Measurements from ENCODE around the gene TBPL2. TPM values are rescaled to one million over a fixed set of nuclear protein-coding genes. Genes with fewer than 3 reads are reported as not detected.
"Not testable (repeated sequence)": the region's sequence is repeated elsewhere in the genome, so short reads cannot be mapped to it uniquely, and the experiment has no call there.

Gene TBPL2
- not detected in 2 replicates for total RNA-seq

DNA sequence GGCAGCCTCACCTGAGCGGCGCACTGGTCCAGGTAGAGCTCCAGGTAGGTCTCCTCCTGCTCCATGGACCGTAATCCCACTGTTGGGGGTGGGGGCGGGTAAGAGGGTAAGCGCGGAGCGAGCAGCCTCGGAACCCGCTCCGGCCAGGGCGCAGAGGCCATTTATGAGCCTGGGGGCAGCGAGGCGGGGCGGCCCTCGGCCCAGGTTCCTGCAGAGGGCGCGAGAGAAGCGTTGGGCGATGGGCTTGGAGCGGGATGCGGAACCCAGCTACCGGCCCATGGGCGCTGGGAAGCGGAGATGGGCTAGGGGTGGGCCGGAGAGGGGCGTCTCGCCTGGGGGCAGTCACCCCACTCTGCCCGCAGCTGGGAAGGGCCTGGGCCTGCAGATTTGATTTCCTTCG is at the start of gene TBPL2:
TBPL2 (minus strand) TSS at position 232 of the 400 bp plus-strand sequence; CDS start at position 65, 167 bp downstream.
- intact Hi-C loops (cut with micrococcal nuclease), result no loop called here

DNA sequence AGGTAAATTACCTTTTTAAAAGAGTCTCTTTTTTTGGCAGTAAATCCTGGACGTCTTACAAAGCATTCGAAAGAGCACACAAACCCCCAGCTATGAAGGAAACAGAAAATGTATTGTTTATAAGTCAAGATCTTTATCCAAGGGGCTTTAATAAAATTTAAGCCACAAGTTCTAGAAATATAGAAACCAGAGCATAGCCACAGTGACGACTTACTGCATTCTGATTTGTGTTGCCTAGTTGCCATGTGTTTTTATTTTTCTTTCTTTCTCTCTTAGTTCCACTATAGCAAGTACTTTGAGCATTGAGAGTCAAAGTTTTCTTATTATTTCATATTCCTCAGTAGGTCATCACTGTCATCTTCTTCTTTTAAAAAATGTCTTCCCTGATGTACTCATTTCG is 47.8 kb upstream of the TBPL2 start:
- intact Hi-C loops (cut with micrococcal nuclease), result no loop called here

DNA sequence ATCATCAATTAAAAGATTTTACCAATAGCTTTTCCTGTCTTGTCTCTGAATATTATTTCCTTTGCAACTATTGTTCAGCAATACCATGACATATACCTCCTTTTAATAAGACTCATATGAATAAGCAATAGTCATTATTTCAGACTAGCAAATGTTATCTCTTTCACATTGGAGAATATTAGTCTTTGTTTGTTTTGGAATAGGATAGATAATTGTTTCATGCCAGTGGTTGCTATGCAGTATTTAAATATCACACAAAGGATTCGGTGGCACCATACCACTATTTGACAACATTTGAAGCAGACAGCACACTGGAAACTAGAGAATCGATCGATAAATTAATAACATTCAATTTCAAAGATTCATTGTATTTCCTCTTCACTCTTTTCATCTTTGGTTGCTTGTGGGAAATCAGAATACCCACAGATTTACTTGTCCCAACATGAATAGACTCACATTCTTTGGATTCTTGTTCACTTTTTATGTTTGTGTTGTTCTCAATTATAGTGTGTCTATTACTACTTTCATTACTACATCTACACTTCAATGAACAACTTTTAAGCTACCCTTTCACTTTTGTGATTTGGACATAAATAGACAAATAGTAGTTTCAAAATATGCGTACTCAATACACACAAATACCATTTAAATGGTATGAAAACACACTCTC is 42.7 kb upstream of the TBPL2 start:
- intact Hi-C loops (cut with micrococcal nuclease), result no loop called here

DNA sequence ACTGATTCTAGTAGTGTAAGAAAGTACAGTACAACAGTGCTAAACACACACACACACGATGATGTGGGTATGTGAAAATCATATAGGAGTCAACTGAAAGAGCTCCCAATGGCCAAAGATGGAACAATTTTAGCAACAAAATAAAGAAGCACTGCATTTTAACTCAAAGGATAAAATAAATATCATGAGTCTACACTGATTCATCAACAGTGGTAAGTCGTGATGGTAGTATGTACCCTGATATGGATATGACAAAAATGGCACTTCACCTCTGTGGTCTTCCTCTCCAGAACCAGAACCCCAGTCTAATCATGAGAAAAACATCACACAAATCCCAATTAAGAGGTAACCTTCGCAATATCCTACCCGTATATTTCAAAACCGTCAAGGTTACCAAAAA is 41.4 kb upstream of the TBPL2 start:
- intact Hi-C loops (cut with micrococcal nuclease), result no loop called here

DNA sequence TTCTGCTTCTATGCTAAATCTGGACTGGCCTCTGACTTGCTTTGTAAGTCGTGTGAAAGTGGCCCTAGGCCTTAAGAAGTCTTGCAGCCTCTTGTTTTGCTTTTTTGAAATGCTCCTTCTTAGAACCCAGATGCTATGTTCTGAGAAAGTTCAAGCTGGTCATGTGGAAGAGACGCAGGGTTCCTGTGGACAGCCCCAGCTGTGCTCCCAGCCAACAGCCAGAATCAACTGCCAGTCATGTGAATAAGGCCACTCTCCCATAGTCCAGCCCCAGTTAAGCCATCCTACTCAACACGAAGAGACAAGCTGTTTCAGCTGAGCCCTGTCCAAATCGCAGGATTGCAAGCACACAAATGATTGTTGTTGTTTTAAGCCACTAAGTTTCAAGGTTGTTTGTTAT is 37.3 kb upstream of the TBPL2 start:
- intact Hi-C loops (cut with micrococcal nuclease), result no loop called here

DNA sequence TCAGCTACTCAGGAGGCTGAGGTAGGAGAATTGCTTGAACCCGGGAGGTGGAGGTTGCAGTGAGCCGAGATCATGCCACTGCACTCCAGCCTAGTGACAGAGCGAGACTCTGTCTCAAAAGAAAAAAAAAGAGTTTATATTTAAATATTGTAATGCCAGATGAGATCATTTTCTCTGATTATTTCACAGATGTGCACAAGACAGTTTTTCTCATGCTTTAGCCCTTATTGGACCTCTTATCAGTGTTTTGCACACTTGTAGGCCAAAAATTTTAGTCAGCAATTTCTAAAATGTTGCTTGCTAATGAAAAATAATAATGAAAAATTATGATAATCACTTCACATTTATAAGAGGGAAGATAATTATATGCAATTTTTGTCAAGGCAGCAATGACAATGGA is 36.0 kb upstream of the TBPL2 start:
- intact Hi-C loops (cut with micrococcal nuclease), result not testable (repeated sequence)

DNA sequence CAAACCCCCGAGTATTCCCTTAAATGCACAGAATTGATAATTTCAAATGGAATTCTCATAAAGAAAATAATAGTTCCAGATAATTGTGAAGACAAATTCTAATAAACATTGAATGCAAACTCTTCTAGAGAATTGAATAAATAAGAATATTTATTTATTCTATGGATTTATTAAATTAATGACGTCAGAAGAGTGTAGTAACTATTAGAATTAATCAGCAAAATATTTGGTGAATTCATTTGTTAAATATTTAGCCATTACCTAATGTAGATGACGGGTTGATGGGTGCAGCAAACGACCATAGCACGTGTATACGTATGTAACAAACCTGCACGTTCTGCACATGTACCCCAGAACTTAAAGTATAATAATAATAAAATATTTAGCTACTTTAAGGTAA is 33.4 kb upstream of the TBPL2 start:
- intact Hi-C loops (cut with micrococcal nuclease), result no loop called here

DNA sequence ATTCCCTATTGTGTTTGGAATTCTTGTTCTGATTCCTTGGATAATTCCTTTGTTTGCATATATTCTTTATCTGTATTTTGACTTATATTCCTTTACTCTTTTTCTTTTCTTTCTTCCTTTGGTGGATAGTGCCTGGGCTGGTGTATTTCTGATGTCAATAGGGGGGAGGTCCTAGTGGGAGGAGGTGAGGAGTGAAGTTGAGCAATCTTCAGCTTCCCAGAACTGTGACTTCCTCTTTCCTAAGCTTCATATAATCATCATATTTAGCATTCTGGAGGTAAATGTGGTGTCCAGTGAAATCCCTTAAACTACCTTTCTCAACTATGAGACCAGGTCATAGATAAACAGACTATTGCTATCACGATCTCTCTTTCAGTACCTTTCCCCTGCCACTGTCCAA is 29.6 kb upstream of the TBPL2 start:
- intact Hi-C loops (cut with micrococcal nuclease), result no loop called here

DNA sequence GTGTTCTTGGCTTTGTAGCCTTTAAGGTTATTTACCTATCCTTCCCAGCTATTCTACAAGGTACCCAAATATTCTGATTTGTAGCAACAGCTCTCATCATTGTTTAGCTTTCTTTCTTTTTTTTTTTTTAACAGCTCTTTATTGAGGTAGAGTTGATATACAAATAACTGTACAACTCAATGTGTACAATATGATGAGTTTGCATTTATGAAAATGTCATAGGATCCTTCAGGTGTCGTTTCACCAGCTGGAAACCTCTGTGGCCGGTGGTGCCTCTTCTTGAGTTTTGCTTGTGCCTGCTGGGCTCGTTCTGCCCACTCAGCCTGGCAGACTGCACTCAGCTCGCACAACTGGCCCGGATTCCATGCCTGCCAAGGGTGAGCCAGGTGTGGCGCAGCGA is 26.9 kb upstream of the TBPL2 start:
- intact Hi-C loops (cut with micrococcal nuclease), result no loop called here

DNA sequence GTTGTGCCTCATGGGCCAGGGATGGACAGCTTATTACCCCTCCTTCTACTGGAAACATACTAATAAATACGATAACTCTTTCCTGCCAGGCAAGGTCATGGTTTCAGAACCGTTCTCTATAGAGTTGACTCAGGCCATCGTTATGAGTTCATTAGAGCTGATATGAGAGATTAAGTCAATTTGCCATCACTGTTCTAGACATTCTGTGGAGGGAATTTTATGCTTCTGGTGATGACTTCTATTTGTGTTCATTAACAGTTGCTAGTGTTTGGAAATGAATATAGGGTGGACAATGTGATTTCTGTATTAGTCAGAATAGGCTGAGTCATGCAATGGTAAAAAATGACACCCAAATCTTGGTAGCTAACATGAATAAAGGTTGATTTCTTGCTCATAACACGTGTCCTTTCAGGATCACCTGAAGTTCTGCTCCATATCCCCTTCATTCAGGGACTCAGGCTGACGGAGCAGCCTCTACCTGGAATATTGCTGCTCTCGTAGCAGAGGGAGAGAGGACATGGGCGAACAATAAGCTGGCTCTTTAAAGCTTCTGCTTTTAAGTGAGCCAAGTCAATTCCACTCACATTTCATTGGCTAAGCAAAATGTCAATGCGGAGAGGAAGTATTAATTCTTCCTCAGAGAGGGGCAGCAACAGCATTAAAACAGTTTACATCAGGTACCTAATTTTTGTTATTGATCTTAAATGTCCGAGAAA is 18.5 kb upstream of the TBPL2 start:
- intact Hi-C loops (cut with micrococcal nuclease), result no loop called here

DNA sequence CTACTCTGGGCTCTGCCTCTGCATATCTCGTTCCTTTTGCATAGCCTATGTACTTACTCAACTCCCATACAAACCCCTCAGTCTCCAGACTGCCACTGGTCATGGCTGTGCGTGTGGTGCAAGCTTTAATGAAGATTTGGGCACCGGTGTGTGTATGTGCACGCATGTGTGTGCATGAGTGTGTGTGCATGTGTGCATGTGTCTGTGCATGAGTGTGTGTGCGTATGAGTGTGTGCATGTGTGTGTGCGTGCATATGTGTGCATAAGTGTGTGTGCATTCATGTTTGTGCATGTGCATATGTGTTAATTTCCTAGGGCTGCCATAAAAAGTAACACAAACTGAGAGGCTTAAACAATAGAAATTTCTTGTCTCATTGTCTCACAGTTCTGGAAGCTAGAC is 17.1 kb upstream of the TBPL2 start:
- intact Hi-C loops (cut with micrococcal nuclease), result no loop called here

DNA sequence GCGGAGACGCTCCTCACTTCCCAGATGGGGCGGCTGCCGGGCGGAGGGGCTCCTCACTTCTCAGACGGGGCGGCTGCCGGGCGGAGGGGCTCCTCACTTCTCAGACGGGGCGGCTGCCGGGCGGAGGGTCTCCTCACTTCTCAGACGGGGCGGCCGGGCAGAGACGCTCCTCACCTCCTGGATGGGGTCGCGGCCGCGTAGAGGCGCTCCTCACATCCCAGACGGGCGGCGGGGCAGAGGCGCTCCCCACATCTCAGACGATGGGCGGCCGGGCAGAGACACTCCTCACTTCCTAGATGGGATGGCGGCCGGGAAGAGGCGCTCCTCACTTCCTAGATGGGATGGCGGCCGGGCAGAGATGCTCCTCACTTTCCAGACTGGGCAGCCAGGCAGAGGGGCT is 16.0 kb upstream of the TBPL2 start:
- intact Hi-C loops (cut with micrococcal nuclease), result not testable (repeated sequence)

DNA sequence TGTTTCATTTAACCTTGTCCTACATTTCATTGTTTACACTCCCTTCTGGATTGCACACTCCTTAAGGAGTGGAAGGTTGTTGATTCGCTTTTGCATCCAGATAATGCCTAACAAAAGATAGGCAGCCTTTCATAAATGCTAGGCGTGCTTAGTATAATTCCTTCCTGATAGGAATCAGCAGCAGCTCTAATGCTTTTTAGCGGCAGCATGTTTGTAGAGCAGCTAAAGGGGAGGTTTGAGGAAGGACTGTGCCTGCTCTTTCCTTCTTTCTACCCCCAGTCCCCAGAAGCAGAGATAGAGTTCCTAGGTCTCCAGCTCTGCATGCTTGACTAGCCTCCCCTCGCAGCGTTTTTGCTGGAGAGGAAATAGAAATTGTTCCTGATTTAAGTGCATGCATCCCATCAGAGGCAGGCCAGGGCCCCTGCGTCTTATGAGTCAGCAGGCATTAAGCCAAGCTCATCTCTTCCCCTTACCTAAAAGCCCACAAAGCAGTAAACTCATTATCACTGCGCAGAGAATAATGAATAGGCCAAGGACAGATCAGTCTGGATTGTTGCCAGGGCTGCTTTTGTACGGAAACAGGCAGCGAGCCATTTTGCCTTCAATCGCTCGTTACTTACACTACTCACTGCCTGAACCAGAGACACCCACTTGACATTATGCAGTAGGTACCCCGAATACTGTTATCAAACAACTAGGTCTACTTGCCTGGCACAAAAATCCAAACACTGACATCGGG is 14.0 kb upstream of the TBPL2 start:
- intact Hi-C loops (cut with micrococcal nuclease), result no loop called here

DNA sequence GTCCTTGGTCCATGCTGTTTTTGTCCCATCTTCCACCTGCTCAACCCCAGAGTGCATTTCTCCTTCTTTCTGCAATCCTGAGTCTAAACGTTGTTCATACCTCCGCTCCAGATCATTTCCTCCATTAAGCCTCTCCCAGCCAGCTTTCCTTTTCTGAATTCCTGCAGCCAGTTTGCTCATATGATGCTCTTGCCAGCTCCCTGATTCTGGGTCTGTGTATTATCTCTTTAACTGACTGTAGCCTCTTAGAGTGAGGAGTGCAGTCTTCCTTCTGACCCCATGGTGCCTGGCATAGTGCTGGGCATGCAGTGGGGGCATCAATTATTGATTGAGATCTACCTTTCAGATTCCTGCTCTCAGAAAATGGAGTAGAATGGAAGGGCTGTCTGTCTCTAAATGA is 11.5 kb upstream of the TBPL2 start:
- intact Hi-C loops (cut with micrococcal nuclease), result no loop called here

DNA sequence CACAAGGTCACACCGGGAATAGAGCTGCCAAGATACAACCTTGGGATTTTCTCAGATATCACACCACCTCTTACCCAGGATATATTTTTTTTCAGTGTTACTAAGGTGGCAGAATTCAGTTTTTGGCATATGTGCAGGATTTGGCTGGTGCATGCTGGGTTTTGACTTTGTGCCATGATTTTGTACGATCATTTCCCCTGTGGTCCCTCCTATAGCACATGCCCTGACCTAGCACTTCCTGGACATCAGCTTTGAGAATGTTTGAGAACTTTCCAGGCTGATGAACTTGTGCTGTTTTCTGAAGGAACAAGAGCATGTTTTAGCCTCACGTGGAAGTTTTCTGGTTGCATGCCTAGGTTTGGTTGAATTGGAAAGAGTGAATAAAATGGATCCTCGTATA is 11.0 kb upstream of the TBPL2 start:
- intact Hi-C loops (cut with micrococcal nuclease), result no loop called here

DNA sequence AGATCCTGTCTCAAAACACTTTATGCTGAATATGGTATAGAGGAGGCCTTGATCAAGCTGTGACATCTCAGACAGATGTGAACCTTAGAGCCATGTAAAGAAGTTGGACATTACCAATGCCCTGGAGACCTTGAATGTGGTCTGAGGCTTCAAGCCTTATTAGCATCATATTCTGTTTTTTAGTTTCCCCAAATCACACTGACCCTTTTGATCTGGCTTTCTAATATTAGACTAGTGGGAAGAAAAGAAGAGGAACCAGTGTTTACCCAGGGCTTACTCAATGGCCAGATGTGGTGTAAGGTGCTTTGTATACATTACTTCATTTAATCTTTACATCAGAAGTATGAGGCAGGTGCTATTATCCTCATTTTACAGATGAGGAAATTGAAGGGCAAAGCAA is 10.6 kb upstream of the TBPL2 start:
- intact Hi-C loops (cut with micrococcal nuclease), result no loop called here

DNA sequence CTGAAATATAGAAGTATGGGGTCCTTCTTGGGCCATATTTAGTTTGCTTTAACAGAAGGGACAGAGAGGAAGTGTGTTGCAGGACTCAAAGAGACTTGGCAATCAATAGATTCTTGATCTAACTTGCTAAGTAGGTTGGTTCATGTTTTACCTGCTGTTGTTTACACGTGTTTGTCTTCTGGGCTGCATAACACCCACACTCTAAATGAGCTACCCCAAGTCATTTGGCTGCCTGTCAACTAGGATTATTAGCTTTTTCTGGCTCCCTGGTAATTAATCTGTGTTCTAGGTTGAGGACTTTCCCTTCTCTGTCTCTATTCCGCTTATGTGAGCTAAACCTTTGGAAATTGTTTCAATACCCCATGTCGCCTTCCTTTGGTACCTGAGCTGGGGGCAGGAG is 10.1 kb upstream of the TBPL2 start:
- intact Hi-C loops (cut with micrococcal nuclease), result no loop called here

DNA sequence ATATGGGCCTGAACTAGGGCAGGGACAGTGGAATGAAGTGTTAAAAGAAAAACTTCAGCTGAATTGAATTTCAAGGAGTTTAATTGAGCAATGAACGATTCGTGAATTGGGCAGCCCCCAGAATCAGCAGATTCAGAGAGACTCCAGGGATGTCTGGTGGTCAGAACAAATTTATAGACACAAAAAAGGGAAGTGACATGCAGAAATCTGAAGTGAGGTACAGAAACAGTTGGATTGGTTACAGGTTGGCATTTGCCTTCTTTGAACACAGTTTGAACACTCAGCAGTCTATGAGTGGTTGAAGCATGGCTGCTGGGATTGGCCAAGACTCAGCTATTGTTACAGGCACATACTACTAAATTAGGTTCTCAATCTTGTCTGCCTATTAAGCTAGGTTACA is 9.7 kb upstream of the TBPL2 start:
- intact Hi-C loops (cut with micrococcal nuclease), result no loop called here

DNA sequence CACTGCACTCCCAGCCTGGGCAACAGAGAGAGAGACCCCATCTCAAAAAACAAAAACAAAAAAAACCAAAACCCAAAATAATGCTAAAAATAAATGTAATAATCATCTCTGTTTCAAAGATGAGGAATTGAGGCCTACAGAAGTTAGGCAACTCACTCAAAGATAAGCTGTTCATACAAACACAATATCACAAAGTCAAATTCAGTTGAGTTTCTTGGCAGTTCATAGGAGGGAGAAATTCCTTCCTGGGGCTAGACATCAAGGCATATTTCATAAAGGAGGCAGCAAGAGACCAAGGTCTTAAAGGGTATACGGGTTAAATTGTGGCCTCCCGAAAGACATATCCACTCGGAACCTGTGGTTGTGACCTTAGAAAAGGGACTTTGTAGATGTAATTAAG is 8.7 kb upstream of the TBPL2 start:
- intact Hi-C loops (cut with micrococcal nuclease), result no loop called here

DNA sequence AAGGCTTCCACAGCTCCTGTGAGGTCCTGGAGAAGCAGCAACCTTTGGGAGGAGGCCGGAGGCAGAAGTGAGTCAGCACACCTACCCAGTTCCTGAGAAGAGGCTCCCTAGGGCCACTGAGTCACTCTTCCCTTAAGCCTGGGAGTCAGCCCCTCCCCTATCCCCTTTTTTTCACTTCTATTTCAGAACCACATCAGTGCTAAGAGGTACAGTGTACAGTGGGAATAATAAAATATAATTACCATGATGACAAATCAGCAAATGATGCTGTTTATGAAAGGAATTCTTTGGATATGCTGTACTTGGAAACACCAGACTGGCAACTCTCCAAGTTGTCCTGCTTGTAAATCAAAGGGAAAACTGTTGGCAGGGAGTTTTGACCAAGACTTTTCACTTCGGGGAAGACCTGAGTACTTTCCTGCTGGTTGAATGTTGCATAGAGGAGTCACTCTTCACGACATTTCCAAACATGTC is 7.8 kb upstream of the TBPL2 start:
- intact Hi-C loops (cut with micrococcal nuclease), result no loop called here

DNA sequence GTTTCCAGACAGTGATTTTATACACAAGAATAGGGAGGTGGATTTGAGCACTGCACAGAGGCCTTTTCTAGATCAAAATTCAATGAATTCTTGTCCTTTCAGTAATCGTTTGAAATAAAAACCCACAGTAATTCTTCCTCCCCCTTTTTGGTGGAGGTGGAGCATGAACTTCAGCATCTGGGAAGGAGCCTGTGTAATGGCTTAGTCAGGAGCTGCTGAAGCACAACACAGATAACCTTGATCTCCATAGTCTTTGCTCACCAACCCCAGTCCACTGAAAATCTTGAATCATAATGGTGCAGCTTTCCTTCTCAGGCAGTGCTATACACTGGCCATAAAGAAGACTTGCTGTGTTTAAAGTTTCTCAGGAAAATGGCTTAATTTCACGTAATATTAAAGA is 6.4 kb upstream of the TBPL2 start:
- intact Hi-C loops (cut with micrococcal nuclease), result loop anchor here (2.0 kb wide), 1 partner anchor 1028 kb away; no protein-coding TSS in a partner anchor

DNA sequence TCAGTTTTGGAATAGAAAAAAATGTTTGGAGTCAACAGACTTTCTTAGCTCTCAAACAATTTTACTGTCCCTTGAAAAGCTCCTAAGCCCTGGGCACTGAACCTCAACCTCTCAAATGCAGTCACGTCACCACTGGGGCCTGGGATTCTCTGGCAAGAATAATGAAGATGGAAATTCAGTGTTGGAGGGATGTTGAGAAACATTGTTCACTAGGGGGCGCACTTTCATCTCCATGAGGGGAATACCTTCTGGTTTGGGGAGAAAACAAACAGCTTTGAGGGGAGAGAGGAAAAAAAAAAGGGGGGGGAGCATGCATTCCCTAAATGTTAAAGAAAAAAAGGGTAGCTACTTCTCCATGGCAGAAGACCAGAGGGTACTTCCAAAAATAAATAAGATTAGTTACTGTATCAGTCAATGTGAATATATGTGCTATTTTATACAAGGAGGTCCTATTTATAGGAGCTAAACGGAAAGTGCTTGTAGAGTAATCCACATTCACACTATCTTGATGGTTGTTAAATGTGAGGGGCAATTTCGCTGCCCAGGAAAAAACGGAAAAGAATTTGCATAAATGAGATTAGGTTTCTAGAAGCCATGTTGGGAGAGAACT is 5.8 kb upstream of the TBPL2 start:
- intact Hi-C loops (cut with micrococcal nuclease), result loop anchor here (2.0 kb wide), 1 partner anchor 1029 kb away; no protein-coding TSS in a partner anchor
